ENCODE data around the gene SYNJ1.

- no peak for TF ChIP-seq GATA3 (IDR thresholded peaks at IDR 0.05; ENCODE audit: low read depth, low read length)
- TF ChIP-seq GATA2 (IDR thresholded peaks at IDR 0.05; ENCODE audit: low read depth, low read length) = no peak
Measured at GRCh38 chr21:32604464-32604863, 123.3 kb downstream of the SYNJ1 start.

All from SH-SY5Y (cell line).